Stimulated activated naive CD4-positive, alpha-beta T cell (primary cell): ENCODE data around the gene USP34.
"Not testable (repeated sequence)": the region's sequence is repeated elsewhere in the genome, so short reads cannot be mapped to it uniquely, and the experiment has no call there.

Experiments used
- DNase-seq, 6 experiments: peaks; one replicate each; lab custom pipeline; 2025; lab: John Stamatoyannopoulos, UW

The USP34 gene

DNA sequence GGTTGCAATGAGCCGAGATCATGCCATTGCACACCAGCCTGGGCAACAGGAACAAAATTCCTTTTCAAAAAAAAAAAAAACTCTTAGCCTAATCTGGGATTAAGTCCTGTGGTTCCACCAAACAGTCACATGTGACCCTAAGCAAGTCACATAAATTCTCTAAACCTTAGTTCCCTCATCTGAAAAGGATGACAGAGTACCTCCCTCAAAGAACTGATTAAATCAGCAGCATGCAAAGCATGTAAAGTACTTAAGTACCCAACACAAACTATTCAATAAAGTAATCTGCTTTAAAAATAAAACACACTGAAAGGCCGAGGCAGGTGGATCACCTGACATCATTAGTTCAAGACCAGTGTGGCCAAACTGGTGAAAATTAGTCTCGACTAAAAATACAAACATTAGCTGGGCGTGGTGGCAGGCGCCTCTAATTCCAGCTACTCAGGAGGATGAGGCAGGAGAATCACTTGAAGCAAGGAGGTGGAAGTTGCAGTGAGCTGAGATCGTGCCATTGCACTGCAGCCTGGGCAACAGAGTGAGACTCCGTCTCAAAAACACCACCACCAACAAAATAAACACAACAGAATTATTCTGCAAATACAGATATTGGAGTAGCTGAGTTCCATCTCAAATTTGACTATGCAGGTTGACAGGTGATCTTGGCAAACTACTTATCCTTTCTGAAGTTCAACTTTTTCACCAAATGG is 7.0 kb downstream of the USP34 start:
- DNase-seq, result no peak

DNA sequence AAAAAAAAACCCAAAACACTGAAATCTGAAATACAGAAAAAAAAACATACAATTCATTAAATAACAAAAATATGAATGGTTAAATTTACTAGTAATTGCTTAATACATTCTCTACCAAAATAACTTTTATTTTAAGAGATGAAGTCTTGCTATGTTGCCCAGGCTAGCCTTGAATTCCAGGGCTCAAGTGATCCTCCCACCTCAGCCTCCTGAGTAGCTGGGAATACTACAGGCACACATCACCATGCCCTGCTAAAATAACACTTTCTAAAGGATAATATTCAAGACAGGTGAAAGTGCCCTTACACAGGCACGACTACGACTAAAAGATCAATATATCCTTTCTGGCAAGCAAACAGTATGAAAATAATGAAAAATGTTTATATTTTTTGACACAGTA is 9.5 kb downstream of the USP34 start:
- no peak for DNase-seq

DNA sequence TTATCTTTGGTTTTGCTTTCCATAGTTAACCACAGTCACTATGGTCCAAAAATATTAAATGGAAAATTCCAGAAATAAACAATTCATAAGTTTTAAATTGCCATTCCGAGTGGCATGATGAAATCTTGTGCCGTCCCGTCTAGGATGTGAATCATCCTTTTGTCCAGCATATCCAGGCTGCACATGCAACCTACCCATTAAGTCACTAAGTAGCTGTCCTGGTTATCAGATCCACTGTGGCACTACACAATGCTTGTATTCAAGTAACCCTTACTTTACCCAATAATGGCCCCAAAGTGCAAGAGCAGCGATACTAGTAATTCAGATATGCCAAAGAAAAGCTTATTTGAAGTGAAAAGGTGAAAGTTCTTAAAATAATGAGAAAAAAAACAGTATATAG is 10.7 kb downstream of the USP34 start:
- DNase-seq, result no peak

DNA sequence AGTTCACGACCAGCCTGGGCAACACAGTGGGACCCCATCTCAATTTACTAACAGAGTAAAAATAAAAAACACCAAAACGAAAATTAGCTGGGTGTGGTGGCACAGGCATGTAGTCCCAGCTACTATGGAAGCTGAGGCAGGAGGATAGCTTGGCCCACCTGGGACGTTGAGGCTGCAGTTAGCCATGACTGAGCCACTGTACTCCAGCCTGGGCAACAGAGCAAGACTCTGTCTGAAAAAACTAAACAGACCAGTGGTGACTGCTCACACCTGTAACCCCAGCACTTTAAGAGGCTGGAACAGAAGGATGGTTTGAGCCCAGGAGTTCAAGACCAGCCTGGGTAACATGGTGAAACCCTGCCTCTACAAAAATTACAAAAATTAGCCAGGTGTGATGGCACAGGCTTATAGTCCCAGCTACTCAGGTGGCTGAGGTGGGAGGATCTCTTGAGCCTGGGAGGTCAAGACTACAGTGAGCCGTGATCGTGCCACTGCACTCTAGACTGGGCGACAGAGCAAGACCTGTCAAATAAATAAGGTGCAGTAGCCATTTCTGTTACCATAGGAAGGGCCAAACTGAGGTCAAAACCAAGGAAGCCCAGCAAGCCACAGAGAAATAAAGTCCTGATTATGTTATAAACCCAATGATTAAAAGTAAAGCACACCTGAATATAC is 14.0 kb downstream of the USP34 start:
- DNase-seq, result no peak

DNA sequence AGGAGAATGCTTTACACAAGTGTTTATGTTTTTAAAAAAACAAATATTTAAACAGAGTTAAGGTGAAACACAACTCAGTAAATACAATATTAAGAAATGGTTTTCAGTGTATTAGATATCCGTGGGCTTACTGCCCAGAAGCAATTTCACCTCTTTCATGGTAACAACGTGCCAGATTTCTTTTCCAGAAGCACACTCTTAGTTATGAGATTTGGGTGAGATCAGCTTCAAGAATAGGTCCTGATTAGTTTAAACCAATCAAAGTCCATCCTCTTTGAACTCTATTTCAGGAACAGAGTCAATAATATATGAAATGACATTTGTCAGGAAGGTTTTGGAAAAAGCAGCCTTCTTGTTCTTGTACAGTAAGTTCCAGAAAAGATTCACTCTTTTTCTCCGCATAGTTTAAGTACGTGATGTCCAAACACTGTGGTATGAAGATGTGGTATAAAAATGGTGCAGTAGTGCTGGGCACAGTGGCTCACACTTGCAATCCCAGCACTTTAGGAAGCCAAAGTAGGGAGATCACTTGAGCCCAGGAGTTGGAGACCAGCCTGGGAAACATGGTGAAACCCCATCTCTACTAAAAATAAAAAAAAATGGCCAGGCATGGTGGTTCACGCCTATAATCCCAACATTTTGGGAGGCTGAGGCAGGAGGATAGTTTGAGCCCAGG is 14.7 kb downstream of the USP34 start:
- no peak for DNase-seq

DNA sequence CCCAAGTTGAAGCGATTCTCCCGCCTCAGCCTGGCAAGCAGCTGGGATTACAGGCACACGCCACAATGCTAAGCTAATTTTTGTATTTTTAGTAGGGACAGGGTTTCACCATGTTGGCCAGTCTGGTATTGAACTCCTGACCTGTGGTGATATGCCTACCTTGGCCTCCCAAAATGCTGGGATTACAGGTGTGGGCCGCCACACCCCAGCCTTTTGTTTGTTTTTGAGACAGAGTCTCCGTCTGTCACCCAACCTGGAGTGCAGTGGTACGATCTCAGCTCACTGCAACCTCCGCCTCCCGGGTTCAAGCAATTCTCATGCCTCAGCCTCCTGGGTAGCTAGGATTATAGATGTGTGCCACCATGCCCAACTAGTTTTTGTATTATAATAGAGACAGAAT is 15.9 kb downstream of the USP34 start:
- DNase-seq, result not testable (repeated sequence)

DNA sequence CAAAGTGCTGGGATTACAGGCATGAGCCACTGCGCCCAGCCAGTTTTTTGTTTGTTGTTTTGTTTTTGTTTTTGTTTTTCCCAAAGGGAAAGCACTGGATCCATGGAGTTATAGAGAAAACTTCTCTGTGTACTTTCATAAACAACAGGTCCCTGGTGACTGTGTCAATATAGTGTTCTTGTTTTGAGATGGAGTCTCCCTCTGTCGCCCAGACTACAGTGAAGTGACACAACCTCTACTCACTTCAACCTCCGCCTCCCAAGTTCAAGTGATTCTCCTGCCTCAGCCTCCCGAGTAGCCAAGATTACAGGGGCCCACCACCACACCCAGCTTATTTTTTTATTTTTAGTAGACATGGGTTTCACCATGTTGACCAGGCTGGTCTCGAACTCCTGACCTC is 16.5 kb downstream of the USP34 start:
- no peak for DNase-seq

DNA sequence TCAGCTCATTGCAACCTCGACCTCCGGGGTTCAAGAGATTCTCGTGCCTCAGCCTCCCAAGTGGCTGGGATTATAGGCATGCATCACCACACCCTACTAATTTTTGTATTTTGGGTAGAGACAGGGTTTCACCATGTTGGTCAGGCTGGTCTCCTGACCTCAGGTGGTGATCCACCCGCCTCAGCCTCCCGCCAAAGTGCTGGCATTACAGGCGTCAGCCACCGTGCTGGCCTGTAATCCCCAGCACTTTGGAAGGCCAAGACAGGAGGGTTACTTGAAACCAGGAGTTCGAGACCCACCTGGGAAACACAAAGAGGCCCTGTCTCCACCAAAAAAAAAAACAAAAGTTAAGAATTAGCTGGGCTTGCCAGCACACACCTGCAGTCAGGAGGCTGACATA is 18.5 kb downstream of the USP34 start:
- no peak for DNase-seq

DNA sequence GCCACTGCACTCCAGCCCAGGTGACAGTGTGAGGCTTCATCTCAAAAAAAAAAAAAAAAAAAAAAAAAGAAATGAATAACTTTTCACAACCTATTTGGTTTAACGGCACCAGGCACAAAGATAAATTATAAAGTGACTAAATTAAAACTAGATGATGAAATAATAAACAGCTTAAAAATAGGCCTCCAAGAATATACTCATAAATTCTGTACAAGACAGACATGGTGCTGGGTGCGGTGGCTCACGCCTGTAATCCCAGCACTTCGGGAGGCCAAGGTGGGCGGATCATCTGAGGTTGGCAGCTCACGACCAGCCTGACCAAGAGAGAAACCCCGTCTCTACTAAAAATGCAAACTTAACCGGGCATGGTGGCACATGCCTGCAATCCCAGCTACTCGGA is 19.7 kb downstream of the USP34 start:
- DNase-seq, result no peak

DNA sequence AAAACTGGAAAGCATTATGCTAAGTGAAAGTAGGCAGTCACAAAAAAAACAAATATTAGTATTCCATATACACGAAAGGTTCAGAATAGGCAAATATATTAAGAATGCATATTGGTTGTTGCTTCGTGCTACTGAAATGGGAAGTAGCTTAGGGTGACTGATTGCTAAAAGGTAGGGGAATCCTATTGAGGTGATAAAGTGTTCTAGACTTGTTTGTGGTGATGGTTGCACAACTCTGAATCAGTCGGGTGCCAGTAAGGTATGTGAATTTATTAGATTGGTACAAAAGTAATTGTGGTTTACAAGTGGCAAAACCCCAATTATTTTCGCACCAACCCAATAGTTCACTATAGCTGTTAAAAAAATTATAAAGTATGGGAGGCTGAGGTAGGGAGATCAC is 20.7 kb downstream of the USP34 start:
- DNase-seq, result no peak

DNA sequence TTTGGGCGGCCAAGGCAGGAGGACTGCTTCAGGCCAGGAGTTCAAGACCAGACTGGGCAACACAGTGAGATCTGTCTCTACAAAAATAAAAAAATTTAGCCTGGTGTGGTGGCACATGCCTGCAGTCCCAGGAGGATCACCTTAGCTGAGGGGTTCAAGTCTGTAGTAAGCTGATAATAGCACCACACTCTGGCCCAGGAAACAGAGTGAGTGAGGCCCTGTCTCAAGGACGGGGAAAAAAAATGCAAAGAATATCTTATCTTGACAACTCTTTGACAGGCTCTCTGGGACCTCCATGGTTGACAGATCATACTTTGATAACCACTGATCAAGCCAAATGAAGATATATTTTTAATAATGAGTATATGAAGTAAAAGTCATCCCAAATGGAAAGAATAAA is 22.7 kb downstream of the USP34 start:
- DNase-seq, result no peak

DNA sequence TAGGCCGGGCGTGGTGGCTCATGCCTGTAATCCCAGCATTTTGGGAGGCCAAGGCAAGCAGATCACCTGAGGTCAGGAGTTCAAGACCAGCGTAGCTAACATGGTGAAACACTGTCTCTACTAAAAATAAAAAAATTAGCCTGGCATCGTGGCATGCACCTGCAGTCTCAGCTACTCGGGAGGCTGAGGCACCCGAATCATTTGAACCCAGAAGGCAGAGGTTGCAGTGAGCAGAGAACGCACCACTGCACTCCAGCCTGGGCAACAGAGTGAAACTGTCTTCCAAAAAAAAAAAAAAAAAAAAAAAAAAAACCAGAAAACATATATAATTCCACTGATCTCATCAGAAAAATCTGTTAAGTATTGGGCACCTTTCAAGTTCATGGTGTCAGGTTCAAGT is 23.9 kb downstream of the USP34 start:
- DNase-seq, result not testable (repeated sequence)

DNA sequence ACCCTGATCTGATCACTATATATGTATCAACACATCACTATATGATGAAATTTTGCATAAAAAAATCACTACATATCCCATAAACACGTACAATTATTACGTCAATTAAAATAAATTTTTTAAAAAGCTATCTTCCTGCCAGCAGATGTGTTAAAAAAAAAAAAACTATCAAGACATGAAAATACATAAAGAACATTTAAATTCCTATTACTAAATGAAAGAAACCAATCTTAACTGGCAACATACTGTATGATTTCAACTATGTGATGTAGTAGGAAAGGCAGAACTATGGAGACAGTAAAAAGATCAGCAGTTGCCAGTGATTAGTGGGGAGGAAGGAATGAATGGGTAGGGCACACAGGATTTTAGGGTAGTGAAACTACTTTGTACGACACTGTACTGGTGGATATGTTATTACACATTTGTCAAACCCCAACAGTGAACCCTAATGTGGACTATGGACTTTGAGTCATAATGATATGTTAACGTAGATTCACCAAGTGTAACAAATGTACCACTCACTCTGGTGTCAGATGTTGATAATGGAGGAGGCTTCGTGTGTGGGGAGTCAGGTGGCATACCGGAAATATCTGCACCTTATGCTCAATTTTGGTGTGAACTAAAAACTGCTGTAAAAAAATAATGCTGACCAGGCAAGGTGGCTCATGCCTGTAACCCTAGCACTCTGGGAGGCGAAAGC is 27.4 kb downstream of the USP34 start:
- DNase-seq, result no peak

DNA sequence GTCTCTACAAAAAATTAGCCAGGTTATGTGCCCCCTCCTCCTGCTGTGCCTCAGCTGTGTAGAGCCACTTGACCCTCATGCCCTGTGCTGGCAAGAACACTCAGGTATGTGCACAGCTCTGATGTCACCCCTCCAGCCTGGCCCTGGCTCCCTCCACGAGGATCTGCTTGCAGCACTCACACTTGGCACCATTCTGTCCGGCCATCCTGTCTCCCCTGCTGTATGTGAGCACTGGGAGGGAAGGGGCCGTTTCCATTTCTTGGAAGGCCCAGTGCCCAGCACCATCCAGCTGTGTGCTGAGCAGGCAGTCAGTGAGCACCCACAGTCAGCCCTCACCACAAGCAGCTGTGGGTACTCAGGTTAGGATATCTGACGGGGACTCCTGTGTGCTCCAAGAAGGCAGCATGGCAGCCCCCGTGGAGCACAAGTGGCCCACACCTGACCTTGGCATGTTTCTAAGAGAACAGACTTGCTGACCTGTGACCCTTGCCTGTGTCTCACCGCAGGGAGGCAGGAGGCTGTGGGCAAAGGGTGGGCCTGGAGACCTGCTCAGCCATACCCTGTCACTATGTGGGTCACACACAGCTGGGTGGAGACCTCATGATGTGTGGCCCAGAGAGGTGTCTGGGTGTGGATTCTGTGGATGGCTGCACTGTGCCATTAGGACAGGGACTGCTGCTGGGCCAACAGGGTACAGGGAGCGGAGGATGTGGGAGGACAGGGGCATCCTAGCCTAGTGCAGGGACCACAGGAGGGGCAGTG is 31.5 kb downstream of the USP34 start:
- DNase-seq, result no peak

DNA sequence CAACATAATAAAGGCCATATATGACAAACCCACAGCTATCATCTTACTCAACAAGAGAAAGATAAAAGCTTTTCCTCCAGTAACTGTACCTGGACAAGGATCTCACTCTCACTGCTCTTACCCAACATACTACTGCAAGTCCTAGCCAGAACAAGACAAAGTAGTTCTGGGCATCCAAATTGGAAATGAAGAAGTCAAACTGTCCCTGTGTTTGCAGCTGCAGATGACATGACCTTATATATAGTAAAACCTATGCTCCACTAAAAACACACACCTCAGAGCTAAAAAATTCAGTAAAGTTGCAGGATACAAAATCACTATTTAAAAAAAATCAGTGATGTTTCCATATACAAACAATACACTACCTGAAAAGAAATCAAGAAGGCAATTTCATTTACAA is 32.2 kb downstream of the USP34 start:
- DNase-seq, result no peak

DNA sequence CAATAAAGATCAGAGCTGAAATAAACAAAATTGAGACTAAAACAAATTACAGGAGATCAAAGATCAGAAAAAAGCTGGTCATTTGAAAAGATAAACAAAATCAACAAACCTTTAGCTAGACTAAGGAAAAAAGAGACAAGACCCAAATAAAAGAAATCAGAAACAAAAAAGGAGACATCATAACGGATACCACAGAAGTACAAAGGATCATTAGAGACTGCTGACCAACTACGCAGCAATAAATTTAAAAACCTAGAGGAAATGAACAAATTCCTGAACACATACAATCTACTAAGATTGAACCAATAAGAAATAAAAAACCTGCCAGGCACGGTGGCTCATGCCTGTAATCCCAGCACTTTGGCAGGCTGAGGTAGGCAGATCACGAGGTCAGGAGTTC is 33.7 kb downstream of the USP34 start:
- DNase-seq, result no peak

DNA sequence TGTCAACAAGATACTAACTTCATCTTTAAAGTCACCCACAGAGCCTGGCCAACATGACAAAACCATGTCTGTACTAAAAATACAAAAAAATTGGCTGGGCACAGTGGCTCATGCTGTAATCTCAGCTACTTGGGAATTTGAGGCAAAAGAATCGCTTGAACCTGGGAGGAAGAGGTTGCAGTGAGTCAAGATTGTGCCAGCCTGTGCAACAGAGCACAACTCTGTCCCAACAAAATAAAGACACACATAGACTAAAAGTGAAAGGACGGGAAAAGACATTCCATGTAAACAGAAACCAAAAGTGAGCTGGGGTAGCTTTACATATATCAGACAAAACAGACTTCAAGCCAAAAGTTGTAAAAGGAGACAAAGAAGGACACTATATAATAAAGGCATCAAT is 34.8 kb downstream of the USP34 start:
- DNase-seq, result no peak

DNA sequence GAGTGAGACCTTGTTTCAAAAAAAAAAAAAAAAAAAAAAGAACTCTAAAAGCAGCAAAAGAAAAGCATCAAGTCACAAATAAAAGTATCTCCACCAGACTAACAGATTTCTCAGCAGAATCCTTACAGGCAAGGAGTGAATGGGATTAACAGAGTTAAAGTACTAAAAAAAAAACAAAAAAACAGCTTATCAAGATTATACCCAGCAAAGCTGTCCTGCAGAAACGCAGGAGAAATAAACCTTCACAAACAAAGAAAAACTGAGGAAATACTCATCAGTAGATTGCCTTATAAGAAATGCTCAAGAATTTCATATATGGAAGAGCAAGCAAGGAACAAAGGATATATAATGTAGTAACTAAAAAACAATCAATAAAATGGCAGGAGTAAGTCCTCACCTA is 35.6 kb downstream of the USP34 start:
- DNase-seq, result no peak

DNA sequence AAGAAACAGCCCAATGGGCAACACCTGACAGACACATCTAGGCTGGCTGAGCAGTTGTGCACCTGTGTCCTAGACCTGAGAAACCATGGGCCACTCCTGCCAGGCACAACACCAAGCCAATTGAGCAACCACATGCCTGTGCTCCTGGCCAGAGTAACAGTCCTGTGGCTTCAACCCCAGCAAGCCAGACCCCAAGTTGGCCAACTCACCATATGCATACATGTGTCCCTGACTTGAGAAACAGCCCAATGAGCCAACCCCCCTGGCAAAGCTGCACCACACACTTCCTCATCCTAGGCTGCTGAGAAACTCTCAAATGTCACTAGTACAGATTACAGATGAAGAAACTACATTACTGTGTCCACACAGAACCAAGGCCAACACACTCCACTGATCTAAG is 36.6 kb downstream of the USP34 start:
- no peak for DNase-seq

DNA sequence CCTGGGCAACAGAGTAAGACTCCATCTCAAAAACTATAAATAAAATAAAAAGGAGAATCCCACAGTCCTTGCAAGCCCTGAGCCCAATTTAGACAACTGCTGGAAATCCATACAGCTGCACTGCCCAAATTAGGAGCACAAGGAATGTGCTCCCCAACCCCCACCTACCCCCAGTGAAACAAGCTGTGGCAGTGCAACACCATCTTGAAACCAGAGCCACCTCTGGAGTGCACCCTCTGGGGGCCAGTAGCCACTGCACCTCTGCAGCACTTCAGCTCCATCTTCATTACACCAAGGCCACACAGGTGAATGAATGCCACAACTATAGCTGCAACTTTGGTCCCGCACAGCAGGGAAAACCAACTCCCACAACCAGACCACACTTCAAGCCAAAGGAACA is 37.3 kb downstream of the USP34 start:
- DNase-seq, result no peak

DNA sequence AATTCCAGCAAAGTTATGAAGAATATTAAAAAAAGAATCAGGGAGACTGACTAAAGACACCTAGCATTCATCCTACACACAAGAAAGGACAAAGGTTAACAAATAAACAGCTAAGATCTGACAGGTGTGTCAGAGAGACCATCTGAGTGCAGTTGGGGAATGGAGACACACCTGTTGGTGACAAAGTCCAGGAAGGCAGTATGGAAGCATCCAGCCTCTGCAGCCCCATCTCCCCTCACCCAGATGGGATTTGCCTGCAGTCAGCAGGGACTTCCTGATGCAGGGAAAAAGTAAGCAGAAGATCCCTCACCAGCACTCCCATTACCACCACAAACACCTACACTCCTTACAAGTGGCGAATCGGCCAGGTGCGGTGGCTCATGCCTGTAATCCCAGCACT is 37.9 kb downstream of the USP34 start:
- no peak for DNase-seq

DNA sequence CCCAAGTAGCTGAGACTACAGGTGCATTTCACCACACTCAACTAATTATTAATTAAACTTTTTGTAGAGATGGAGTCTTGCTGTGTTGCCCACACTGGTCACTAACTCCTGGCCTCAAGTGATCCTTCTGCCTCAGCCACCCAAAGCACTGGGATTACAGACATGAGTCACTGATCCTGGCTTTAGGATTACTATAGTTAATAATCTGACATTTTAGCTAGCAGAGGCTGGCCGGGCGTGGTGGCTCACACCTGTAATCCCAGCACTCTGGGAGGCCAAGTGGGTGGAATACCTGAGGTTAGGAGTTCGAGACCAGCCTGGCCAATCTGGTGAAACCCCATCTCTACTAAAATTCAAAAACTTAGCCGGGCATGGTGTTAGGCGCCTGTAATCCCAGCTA is 39.5 kb downstream of the USP34 start:
- no peak for DNase-seq
